Chondrocyte (in vitro differentiated cells): ENCODE measurements around the gene TBC1D14. TPM values are rescaled to one million over a fixed set of nuclear protein-coding genes. Genes with fewer than 3 reads are reported as not detected.

Source experiments
- DNase-seq: peaks from one replicate; pipeline ENCODE4 v3.0.0; 2021; ENCODE audit warnings: mixed read lengths, low spot score
- H3K27ac Mint-ChIP-seq: one replicate; pipeline ENCODE4 v1.8.0; 2021; ENCODE audit warnings: mild to moderate bottlenecking, moderate library complexity, mixed read lengths; ENCODE audit not compliant: unreplicated experiment
- H3K27me3 Mint-ChIP-seq: 2 replicates; pipeline ENCODE4 v1.8.0; 2021; ENCODE audit warnings: low read depth, mixed read lengths
- H3K36me3 Mint-ChIP-seq: 2 replicates; pipeline ENCODE4 v1.8.0; 2021; ENCODE audit warnings: low read depth, mixed read lengths
- H3K4me1 Mint-ChIP-seq: 2 replicates; pipeline ENCODE4 v1.8.0; 2021; ENCODE audit warnings: low read depth, mild to moderate bottlenecking, mixed read lengths
- H3K4me3 Mint-ChIP-seq: one replicate; pipeline ENCODE4 v1.8.0; 2021; ENCODE audit warnings: mild to moderate bottlenecking, moderate library complexity, mixed read lengths; ENCODE audit not compliant: unreplicated experiment
- H3K9me3 Mint-ChIP-seq: 2 replicates; pipeline ENCODE4 v1.8.0; 2021; ENCODE audit warnings: low read depth, mixed read lengths
- CTCF ChIP-seq: fragments of 200-600 bp; sonication (generic); IDR thresholded peaks from 2 replicates; pipeline ENCODE4 v1.5.0; 2021; ENCODE audit warnings: antibody characterized with exemption, mild to moderate bottlenecking, moderate library complexity
- total RNA-seq: library from RNA; stranded (reverse); gene quantifications from 3 replicates; pipeline ENCODE4 v1.2.1, GENCODE V29; 2021

Gene TBC1D14
- total RNA-seq, 1 donor from 2014 or later: 25.2 TPM

- TF ChIP-seq CTCF: no peak
- Mint-ChIP-seq H3K27ac (peak overlapping the region; percentile 74), H3K36me3 (no peaks in the 10 kb centered on the region), H3K4me3 (peak overlapping the region; percentile 83), H3K4me1 (peaks cover 38% of the 10 kb centered on the region), H3K27me3 (no peaks in the 10 kb centered on the region), H3K9me3 (no peaks in the 10 kb centered on the region)
- peak; percentile 65 for DNase-seq
These were observed 134.7 kb downstream of the TBC1D14 start for GRCh38 chr4:7044137-7044930.

GRCh38 chr4:7045553-7045952 is 135.9 kb downstream of the TBC1D14 start:
- DNase-seq: no peak
- H3K36me3 Mint-ChIP-seq: no peaks in the 10 kb centered on the region
- H3K4me3 Mint-ChIP-seq: peak overlapping the region; percentile 33
- peak overlapping the region; percentile 27 for H3K27ac Mint-ChIP-seq
- H3K9me3 Mint-ChIP-seq: no peaks in the 10 kb centered on the region
- H3K27me3 Mint-ChIP-seq: no peaks in the 10 kb centered on the region
- TF ChIP-seq CTCF: no peak
- peaks cover 38% of the 10 kb centered on the region for H3K4me1 Mint-ChIP-seq

GRCh38 chr4:7045961-7046921 is 136.6 kb downstream of the TBC1D14 start:
- no peaks in the 10 kb centered on the region for H3K36me3 Mint-ChIP-seq
- no peak for DNase-seq
- no peaks in the 10 kb centered on the region for H3K27me3 Mint-ChIP-seq
- H3K4me1 Mint-ChIP-seq: peaks cover 38% of the 10 kb centered on the region
- no peak overlapping the region for H3K4me3 Mint-ChIP-seq
- no peak for TF ChIP-seq CTCF
- no peak overlapping the region for H3K27ac Mint-ChIP-seq
- H3K9me3 Mint-ChIP-seq: no peaks in the 10 kb centered on the region

GRCh38 chr4:7046971-7047370 is 137.3 kb downstream of the TBC1D14 start:
- Mint-ChIP-seq H3K9me3 (no peaks in the 10 kb centered on the region), H3K36me3 (no peaks in the 10 kb centered on the region), H3K27ac (no peak overlapping the region), H3K27me3 (no peaks in the 10 kb centered on the region), H3K4me3 (no peak overlapping the region), H3K4me1 (peaks cover 32% of the 10 kb centered on the region)
- no peak for DNase-seq
- no peak for TF ChIP-seq CTCF

GRCh38 chr4:7048642-7049041 is 139.0 kb downstream of the TBC1D14 start:
- TF ChIP-seq CTCF: no peak
- peaks cover 33% of the 10 kb centered on the region for H3K4me1 Mint-ChIP-seq
- H3K27ac Mint-ChIP-seq: no peak overlapping the region
- no peaks in the 10 kb centered on the region for H3K36me3 Mint-ChIP-seq
- DNase-seq: no peak
- H3K4me3 Mint-ChIP-seq: no peak overlapping the region
- no peaks in the 10 kb centered on the region for H3K9me3 Mint-ChIP-seq
- no peaks in the 10 kb centered on the region for H3K27me3 Mint-ChIP-seq
